Panc1 (cell line): ENCODE data around the gene HSF5. TPM values are rescaled to one million over a fixed set of nuclear protein-coding genes. Genes with fewer than 3 reads are reported as not detected.

Experiments
- ATAC-seq: fragments of 200-7000 bp; cut with Tn5 transposase; 2 replicates; pipeline ENCODE4 v1.9.1; 2020; ENCODE audit warnings: mild to moderate bottlenecking, moderate library complexity
- BruUV-seq: library from RNA; stranded (reverse); fragments of 400-500 nt; replicated peaks from 2 replicates; lab custom pipeline; 2021; lab: Mats Ljungman, UMichigan
- CTCF ChIA-PET: fragments of 300-600 bp; sonication (Branson Sonifier 250); formaldehyde crosslinking; loops from one replicate; lab custom pipeline; 2022; ENCODE audit warnings: antibody characterized with exemption; lab: Charles Lee
- POLR2A ChIA-PET: fragments of 300-600 bp; sonication (Branson Sonifier 250); formaldehyde crosslinking; loops from one replicate; lab custom pipeline; 2022; ENCODE audit warnings: antibody characterized with exemption; lab: Charles Lee
- DNase-seq: peaks from one replicate; pipeline ENCODE4 v3.0.0-alpha.2; 2010; ENCODE audit warnings: low read depth, low spot score
- H3K27ac ChIP-seq: 2 replicates; pipeline ENCODE4 v1.5.1; 2011; ENCODE audit warnings: mild to moderate bottlenecking, low read length, inconsistent platforms
- H3K27me3 ChIP-seq: fragments of 200-500 bp; sonication (Bioruptor generic); 2 replicates; pipeline ENCODE4 v1.6.0; 2014; ENCODE audit warnings: low read length, inconsistent platforms; ENCODE audit not compliant: control insufficient read depth, insufficient read depth
- H3K36me3 ChIP-seq: fragments of 200-500 bp; sonication (Bioruptor generic); 2 replicates; pipeline ENCODE4 v1.5.1; 2014; ENCODE audit warnings: inconsistent platforms, mild to moderate bottlenecking, low read length, moderate library complexity; ENCODE audit not compliant: control insufficient read depth, insufficient read depth
- H3K4me1 ChIP-seq: 2 replicates; pipeline ENCODE4 v1.5.1; 2011; ENCODE audit warnings: inconsistent platforms, mild to moderate bottlenecking, low read length, moderate library complexity; ENCODE audit not compliant: control insufficient read depth, insufficient read depth
- H3K4me3 ChIP-seq, 2 experiments: 2 replicates each; pipeline ENCODE4 v1.5.1; 2011 to 2012; ENCODE audit warnings: low read depth in 2 of 2, low read length in 2 of 2, mild to moderate bottlenecking in 2 of 2, inconsistent platforms in 1 of 2, moderate library complexity in 1 of 2
- H3K9me3 ChIP-seq: fragments of 200-500 bp; sonication (Bioruptor generic); 2 replicates; pipeline ENCODE4 v1.5.1; 2014; ENCODE audit warnings: low read depth, mild to moderate bottlenecking, inconsistent platforms, low read length, moderate library complexity; ENCODE audit not compliant: control insufficient read depth, insufficient read depth
- CTCF ChIP-seq: fragments of 450-650 bp; IDR thresholded peaks from 2 replicates; pipeline ENCODE4 v1.5.1; 2017; ENCODE audit warnings: mild to moderate bottlenecking
- POLR2AphosphoS5 ChIP-seq: IDR thresholded peaks from 2 replicates; pipeline ENCODE4 v1.6.1; 2012; ENCODE audit warnings: mild to moderate bottlenecking, low read depth, low read length, moderate library complexity
- REST ChIP-seq, 2 experiments: IDR thresholded peaks; 2 replicates each; pipeline ENCODE4 v1.6.1; 2011 to 2012; ENCODE audit warnings: low read depth in 2 of 2, control low read depth in 1 of 2, low read length in 1 of 2, mild to moderate bottlenecking in 1 of 2, moderate library complexity in 1 of 2; ENCODE audit not compliant: insufficient read depth in 1 of 2
- SIN3A ChIP-seq: IDR thresholded peaks from 2 replicates; pipeline ENCODE4 v1.6.1; 2012; ENCODE audit warnings: low read depth, mild to moderate bottlenecking, low read length, moderate library complexity, borderline replicate concordance; ENCODE audit not compliant: insufficient read depth
- TCF7L2 ChIP-seq: IDR thresholded peaks from 2 replicates; pipeline ENCODE4 v1.6.1; 2011; ENCODE audit warnings: mild to moderate bottlenecking, low read depth, low read length, inconsistent platforms
- in situ Hi-C: cut with HindIII; loops from 2 replicates; pipeline ENCODE4 v1.10.0; 2016; ENCODE audit warnings: low sequenced_read_pairs, low pct_unique_long_range_greater_than_20kb
- intact Hi-C: fragments of 100-400 bp; cut with micrococcal nuclease; formaldehyde crosslinking; loops from one replicate; pipeline ENCODE4 v1.10.0; 2022; ENCODE audit not compliant: unreplicated experiment
- total RNA-seq: library from RNA; stranded (reverse); gene quantifications from one replicate; pipeline ENCODE4 v1.2.1, GENCODE V29; 2021; ENCODE audit not compliant: unreplicated experiment

The HSF5 gene
- total RNA-seq, 1 experiment from 2014 or later: not detected

- Histone ChIP-seq H3K27me3 (peaks cover 2% of the 10 kb centered on the region; the same call in 1 of the 2 replicates), H3K4me3 (peak overlapping the region; percentile 19 to 44; a peak in 2 of 4 replicates), H3K9me3 (no peaks in the 10 kb centered on the region), H3K27ac (peak overlapping the region; percentile 54; the same call in 1 of the 2 replicates), H3K36me3 (peaks cover 11% of the 10 kb centered on the region; the same call in 1 of the 2 replicates), H3K4me1 (peaks cover 5% of the 10 kb centered on the region; the same call in 1 of the 2 replicates)
- DNase-seq (no peak), ATAC-seq (no peak)
- in situ Hi-C loops: no loop called here
- POLR2A ChIA-PET: no interaction called here
- intact Hi-C loops: no loop called here
- no peak for TF ChIP-seq REST (IDR thresholded peaks at IDR 0.05; ENCODE audit: insufficient read depth in 1 of 2, low read depth in 2 of 2, low read length in 1 of 2)
- no peak for TF ChIP-seq SIN3A
- TF ChIP-seq POLR2AphosphoS5: no peak
- no peak for TF ChIP-seq TCF7L2
- TF ChIP-seq CTCF: no peak
- CTCF ChIA-PET: no interaction called here
- BruUV-seq: no TSS peak
Measured at GRCh38 chr17:58414596-58414997, 73.6 kb downstream of the HSF5 start.

- in situ Hi-C loops (no loop called here), intact Hi-C loops (no loop called here)
- ChIA-PET POLR2A (no interaction called here), CTCF (no interaction called here)
- Histone ChIP-seq H3K9me3 (no peaks in the 10 kb centered on the region), H3K27ac (peak overlapping the region; percentile 72; the same call in 1 of the 2 replicates), H3K36me3 (peaks cover 11% of the 10 kb centered on the region; the same call in 1 of the 2 replicates), H3K4me3 (peak overlapping the region; percentile 21 to 44; a peak in 2 of 4 replicates), H3K27me3 (no peaks in the 10 kb centered on the region; the same call in 1 of the 2 replicates), H3K4me1 (peaks cover 5% of the 10 kb centered on the region)
- TF ChIP-seq CTCF (no peak), POLR2AphosphoS5 (no peak), SIN3A (no peak), REST (IDR thresholded peaks at IDR 0.05; ENCODE audit: insufficient read depth in 1 of 2, low read depth in 2 of 2, low read length in 1 of 2) (no peak), TCF7L2 (no peak)
- ATAC-seq (no peak), DNase-seq (no peak)
- no TSS peak for BruUV-seq
Measured at GRCh38 chr17:58413684-58414083, 74.5 kb downstream of the HSF5 start.
